ENCODE measurements around the gene PXK.

PXK gene

GRCh38 chr3:58386626-58387365 is 54.1 kb downstream of the PXK start:
- no peak for FAIRE-seq

GRCh38 chr3:58387650-58388546 is 55.2 kb downstream of the PXK start:
- FAIRE-seq: no peak

GRCh38 chr3:58388550-58389091 is 55.9 kb downstream of the PXK start:
- no peak for FAIRE-seq

GRCh38 chr3:58391156-58391865 is 58.6 kb downstream of the PXK start:
- no peak for FAIRE-seq

GRCh38 chr3:58392181-58392580 is 59.5 kb downstream of the PXK start:
- no peak for FAIRE-seq

GRCh38 chr3:58394339-58394738 is 61.6 kb downstream of the PXK start:
- no peak for FAIRE-seq

- no peak for FAIRE-seq
Measured at GRCh38 chr3:58398669-58399333, 66.1 kb downstream of the PXK start.

- peak; percentile 14 for FAIRE-seq
Measured at GRCh38 chr3:58403513-58404109, 70.9 kb downstream of the PXK start.

GRCh38 chr3:58404396-58404795 is 71.7 kb downstream of the PXK start:
- FAIRE-seq: no peak

- no peak for FAIRE-seq
Measured at GRCh38 chr3:58408906-58409305, 76.2 kb downstream of the PXK start.

- FAIRE-seq: no peak
Measured at GRCh38 chr3:58409663-58410062, 77.0 kb downstream of the PXK start.

- no peak for FAIRE-seq
Measured at GRCh38 chr3:58411036-58411435, 78.3 kb downstream of the PXK start.

GRCh38 chr3:58411851-58412830 is 79.4 kb downstream of the PXK start:
- FAIRE-seq: no peak

- peak; percentile 62 for FAIRE-seq
Measured at GRCh38 chr3:58414538-58415197, 82.0 kb downstream of the PXK start.

GRCh38 chr3:58416191-58416590 is 83.5 kb downstream of the PXK start:
- FAIRE-seq: no peak

- FAIRE-seq: no peak
Measured at GRCh38 chr3:58417075-58417474, 84.4 kb downstream of the PXK start.

- no peak for FAIRE-seq
Measured at GRCh38 chr3:58418227-58418626, 85.5 kb downstream of the PXK start.

- no peak for FAIRE-seq
Measured at GRCh38 chr3:58419780-58420507, 87.3 kb downstream of the PXK start.

- no peak for FAIRE-seq
Measured at GRCh38 chr3:58421004-58421403, 88.3 kb downstream of the PXK start.
